ENCODE measurements around the gene ADCY2.

- TF ChIP-seq ZNF597 (CRISPR knock-in tag; IDR thresholded peaks at IDR 0.05) = no peak
- TF ChIP-seq KAT7 (CRISPR knock-in tag; IDR thresholded peaks at IDR 0.05; ENCODE audit: borderline replicate concordance) = no peak
- TF ChIP-seq SP140L (CRISPR knock-in tag; IDR thresholded peaks at IDR 0.05; ENCODE audit: borderline replicate concordance) = no peak
- no peak for TF ChIP-seq SYNCRIP (IDR thresholded peaks at IDR 0.05; ENCODE audit: insufficient read depth, low read depth, low read length)
- TF ChIP-seq, protein P1, sequence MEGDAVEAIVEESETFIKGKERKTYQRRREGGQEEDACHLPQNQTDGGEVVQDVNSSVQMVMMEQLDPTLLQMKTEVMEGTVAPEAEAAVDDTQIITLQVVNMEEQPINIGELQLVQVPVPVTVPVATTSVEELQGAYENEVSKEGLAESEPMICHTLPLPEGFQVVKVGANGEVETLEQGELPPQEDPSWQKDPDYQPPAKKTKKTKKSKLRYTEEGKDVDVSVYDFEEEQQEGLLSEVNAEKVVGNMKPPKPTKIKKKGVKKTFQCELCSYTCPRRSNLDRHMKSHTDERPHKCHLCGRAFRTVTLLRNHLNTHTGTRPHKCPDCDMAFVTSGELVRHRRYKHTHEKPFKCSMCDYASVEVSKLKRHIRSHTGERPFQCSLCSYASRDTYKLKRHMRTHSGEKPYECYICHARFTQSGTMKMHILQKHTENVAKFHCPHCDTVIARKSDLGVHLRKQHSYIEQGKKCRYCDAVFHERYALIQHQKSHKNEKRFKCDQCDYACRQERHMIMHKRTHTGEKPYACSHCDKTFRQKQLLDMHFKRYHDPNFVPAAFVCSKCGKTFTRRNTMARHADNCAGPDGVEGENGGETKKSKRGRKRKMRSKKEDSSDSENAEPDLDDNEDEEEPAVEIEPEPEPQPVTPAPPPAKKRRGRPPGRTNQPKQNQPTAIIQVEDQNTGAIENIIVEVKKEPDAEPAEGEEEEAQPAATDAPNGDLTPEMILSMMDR (CRISPR knock-in tag; IDR thresholded peaks at IDR 0.05) = no peak
Observed at GRCh38 chr5:7628248-7628647, 232.3 kb downstream of the ADCY2 start.
